Omental fat pad (tissue), 4 donors: ENCODE measurements around the gene PKN1. TPM values are rescaled to one million over a fixed set of nuclear protein-coding genes. Genes with fewer than 3 reads are reported as not detected.

Experiments
- ATAC-seq: fragments of 150-250 bp; one replicate; pipeline ENCODE4 v1.9.1; 2016; ENCODE audit warnings: mild to moderate bottlenecking, moderate library complexity; ENCODE audit not compliant: low FRiP score
- DNase-seq: peaks from one replicate; pipeline ENCODE4 v3.0.0-alpha.2; 2019; ENCODE audit warnings: low spot score
- total RNA-seq, 4 donors: library from RNA; depleted of rRNA; stranded (reverse); fragments of >200 nt; gene quantifications; one replicate each; pipeline ENCODE4 v1.1.0, GENCODE V29; 2016
- TF ChIP-seq, protein P1 (sequence below), 3 donors: fragments of 450-650 bp; IDR thresholded peaks; one replicate each; pipeline ENCODE4 v1.5.1; 2016 to 2017; ENCODE audit warnings: antibody characterized with exemption in 3 of 3, mild to moderate bottlenecking in 3 of 3, moderate library complexity in 2 of 3

Gene PKN1
- total RNA-seq, 4 donors from 2014 or later = 47.3 to 104 (median 85.0) TPM

DNA sequence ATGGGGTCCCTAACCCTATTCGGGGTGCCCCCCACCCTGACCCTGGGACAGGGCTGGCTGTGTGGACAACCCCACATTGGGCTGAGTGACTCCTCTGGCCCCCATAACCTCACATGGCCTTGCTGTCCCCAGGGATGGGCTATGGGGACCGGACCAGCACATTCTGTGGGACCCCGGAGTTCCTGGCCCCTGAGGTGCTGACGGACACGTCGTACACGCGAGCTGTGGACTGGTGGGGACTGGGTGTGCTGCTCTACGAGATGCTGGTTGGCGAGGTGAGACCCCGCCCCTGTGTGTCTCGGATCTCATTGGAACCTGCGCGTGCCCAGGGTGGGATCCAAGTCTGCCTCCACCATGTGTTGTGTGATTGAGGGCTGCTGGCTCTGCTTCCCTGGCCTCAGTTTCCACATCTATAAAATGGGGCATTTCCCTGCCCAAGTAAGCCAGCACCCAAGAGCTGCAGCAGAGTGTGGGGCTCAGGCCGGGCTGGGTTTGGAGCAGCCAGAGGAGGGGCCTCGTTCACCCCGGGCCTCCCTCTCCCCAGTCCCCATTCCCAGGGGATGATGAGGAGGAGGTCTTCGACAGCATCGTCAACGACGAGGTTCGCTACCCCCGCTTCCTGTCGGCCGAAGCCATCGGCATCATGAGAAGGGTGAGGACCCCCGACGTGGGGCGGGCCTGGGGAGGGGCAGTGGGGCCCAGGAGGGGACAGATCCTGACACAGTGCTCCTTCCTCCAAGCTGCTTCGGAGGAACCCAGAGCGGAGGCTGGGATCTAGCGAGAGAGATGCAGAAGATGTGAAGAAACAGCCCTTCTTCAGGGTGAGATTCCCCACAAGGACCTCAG is 37.1 kb downstream of the PKN1 start:
- DNase-seq (no peak), ATAC-seq (no peak)
- TF ChIP-seq, protein P1, sequence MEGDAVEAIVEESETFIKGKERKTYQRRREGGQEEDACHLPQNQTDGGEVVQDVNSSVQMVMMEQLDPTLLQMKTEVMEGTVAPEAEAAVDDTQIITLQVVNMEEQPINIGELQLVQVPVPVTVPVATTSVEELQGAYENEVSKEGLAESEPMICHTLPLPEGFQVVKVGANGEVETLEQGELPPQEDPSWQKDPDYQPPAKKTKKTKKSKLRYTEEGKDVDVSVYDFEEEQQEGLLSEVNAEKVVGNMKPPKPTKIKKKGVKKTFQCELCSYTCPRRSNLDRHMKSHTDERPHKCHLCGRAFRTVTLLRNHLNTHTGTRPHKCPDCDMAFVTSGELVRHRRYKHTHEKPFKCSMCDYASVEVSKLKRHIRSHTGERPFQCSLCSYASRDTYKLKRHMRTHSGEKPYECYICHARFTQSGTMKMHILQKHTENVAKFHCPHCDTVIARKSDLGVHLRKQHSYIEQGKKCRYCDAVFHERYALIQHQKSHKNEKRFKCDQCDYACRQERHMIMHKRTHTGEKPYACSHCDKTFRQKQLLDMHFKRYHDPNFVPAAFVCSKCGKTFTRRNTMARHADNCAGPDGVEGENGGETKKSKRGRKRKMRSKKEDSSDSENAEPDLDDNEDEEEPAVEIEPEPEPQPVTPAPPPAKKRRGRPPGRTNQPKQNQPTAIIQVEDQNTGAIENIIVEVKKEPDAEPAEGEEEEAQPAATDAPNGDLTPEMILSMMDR (IDR thresholded peaks at IDR 0.05) = no peak

DNA sequence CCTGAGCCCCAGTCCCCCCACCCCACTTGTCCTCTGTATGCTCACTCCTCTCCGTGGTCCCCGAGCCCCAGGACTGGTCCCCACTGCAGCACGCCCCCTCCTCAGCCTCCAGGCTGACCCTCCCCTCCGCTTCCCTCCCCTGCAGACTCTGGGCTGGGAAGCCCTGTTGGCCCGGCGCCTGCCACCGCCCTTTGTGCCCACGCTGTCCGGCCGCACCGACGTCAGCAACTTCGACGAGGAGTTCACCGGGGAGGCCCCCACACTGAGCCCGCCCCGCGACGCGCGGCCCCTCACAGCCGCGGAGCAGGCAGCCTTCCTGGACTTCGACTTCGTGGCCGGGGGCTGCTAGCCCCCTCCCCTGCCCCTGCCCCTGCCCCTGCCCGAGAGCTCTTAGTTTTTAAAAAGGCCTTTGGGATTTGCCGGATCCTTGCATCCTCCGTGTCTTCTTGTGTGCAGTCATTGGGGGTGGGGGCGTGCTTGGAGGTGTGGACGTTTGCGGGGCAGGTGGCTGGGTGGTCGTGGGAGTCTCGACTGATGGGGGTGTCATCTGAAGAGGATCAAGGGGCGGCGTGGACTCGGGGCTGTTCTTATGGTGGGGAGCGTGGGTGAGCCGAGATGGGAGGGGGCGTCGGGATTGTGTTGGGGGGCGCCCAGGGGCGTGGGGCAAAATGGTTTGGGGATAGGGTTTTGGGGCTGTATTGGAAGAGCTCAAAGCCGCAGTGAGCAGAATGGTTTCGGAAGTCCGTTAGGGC is 38.5 kb downstream of the PKN1 start:
- ATAC-seq (no peak), DNase-seq (no peak)
- TF ChIP-seq, protein P1 (IDR thresholded peaks at IDR 0.05) = no peak

DNA sequence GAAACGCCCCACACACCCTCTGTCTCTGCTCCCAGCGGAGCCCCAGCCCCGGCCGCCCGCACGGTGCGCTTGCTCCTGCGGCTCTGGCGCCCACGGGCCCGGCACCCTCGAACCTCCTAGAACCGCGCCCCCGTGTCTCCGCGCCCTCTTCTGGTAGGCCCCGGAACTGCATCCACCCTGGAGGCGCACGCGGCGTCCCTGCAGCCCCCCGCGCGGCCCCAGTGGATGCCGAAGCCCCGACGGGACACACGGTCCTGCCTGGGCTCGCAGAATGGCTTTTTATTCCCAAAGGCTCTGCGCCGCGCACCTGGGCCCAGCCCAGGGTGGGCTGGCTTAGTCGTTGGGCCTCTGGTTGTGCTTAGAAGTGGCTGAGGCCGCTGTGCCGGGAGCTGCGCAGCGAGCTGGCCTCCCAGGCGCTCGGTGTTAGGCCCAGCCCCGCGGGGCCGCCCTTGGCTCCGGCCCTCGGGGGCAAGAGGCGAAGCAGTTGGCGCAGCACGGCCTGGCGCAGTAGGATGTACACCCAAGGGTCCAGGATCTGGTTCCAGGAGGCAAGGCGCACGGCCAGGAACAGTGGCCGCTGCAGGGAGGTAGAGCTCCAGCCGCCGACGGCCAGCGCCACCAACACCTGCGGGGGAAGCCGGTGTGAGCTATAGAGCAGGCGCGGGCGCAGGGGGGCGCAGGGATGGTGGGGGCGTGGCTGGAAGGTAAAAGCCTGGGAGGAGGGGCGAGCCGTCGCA is 39.3 kb downstream of the PKN1 start:
- ATAC-seq (no peak), DNase-seq (peak; percentile 73)
- TF ChIP-seq, protein P1 (IDR thresholded peaks at IDR 0.05) = peak in 2 of 3 donors; percentile 80 to 93

DNA sequence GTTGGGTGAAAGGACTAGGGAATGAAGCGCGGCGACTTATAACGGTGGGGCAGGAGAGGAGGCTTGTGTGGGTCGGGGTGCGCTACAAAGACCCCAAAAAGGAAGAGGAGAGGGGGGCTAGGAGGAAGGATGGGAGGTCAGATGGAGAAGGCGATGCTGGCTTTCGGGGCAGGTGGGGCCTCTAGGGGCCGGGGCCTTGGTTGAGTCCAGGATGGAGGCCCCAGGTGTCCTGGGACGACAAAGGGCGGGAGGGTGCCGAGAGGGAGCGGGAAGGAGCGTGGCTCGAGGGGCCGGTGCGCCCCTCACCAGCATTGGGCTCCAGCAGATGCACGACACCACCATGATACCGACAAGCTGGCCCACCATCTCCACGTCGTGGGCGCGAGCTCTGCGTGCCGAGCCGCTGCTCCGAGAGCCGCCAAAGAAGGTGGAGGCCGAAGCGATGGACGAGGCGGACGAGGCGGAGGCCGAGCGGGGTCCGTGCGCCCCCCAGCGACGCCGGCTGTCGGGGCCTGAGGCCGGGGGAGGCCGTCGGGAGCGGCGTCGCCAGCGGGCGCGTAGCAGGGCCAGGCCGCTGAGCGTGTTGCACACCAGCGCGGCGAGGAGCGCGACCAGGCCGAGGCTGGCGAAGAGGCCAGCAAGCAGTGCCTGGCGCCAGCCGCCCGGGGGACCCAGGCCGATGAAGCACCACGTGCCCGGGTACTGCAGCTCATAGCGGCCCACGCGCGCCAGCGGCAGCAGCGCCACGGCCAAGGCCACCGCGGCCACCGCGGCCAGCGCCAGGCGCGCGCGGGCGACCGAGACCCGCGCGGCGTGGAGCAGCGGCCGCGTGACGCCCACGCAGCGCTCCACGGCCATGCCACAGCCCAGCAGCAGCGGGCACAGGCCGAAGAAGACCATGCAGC is 40.2 kb downstream of the PKN1 start:
- TF ChIP-seq, protein P1 (IDR thresholded peaks at IDR 0.05) = no peak
- ATAC-seq = no peak
- DNase-seq = no peak

DNA sequence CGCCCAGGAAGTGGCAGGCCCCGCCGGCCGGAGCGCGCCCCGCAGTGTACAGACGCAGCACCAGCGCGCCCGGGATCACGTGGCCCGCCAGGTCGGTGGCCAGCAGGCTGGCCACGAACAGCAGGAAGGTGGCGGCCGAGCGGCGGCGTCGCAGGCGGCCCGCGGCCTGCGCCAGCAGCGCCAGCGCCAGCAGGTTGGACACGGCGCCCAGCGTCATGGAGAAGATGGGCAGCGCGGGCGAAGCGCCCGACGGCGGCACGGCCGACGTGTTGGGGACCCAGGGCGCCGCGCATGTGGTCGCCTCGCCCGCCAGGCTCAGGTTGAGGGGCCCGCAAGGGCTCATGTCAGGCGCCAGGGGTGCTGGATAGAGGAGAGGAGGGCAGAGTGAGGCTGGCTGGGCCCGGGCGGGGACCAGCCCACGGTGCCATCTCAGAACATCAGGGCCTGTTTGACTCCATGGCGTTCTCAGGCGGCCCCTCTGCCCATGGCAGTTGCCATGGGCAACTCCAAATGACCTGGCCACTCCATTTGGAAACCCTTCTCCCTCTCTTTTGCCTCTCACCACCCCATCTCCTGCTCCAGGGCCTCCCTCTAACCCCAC is 41.0 kb downstream of the PKN1 start:
- ATAC-seq (no peak), DNase-seq (no peak)
- TF ChIP-seq, protein P1 (IDR thresholded peaks at IDR 0.05) = no peak

DNA sequence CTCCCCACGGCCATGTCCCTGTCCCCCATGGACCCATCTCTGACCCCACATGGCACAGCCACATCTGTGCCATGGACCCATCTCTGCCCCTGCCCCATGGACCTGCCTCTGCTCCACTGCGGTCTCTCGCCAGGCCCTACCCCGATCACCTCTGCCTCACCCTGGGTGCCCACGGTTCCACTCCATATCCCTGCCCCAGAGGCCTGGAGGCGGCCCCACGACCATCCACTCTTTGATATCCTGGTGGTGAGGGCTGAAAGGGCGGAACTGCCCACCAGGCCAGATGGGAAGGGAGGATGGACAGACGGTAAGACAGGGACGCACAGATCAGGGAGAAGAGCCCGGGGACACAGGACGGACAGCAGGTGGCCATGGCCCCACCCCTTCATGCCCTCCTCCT is 41.7 kb downstream of the PKN1 start:
- TF ChIP-seq, protein P1 (IDR thresholded peaks at IDR 0.05) = no peak
- no peak for ATAC-seq
- DNase-seq = no peak
